Lung (tissue), 12 donors: ENCODE measurements around the gene NACAD. TPM values are rescaled to one million over a fixed set of nuclear protein-coding genes. Genes with fewer than 3 reads are reported as not detected.
"Not testable (repeated sequence)": the region's sequence is repeated elsewhere in the genome, so short reads cannot be mapped to it uniquely, and the experiment has no call there.

Source experiments
- ATAC-seq: fragments of 200-7000 bp; cut with Tn5 transposase; one replicate; pipeline ENCODE4 v1.9.1; 2020; ENCODE audit warnings: moderate number of reproducible peaks; ENCODE audit not compliant: insufficient read depth, low FRiP score
- DNase-seq, 3 donors: peaks; one replicate each; pipeline ENCODE4 v3.0.0-alpha.2; 2013 to 2017
- H3K27ac ChIP-seq, 2 donors: one replicate each; pipeline ENCODE4 v1.5.1; 2013; ENCODE audit warnings: mild to moderate bottlenecking in 2 of 2, moderate library complexity in 2 of 2, control low read depth in 1 of 2, inconsistent platforms in 1 of 2, low read depth in 1 of 2, low read length in 1 of 2
- H3K27me3 ChIP-seq, 3 donors: one replicate each; pipeline ENCODE4 v1.5.1; 2013; ENCODE audit warnings: low read length in 2 of 3; ENCODE audit not compliant: control insufficient read depth in 3 of 3, insufficient read depth in 3 of 3
- H3K36me3 ChIP-seq, 4 donors: one replicate each; pipeline ENCODE4 v1.5.1; 2013; ENCODE audit warnings: low read length in 4 of 4, mild to moderate bottlenecking in 1 of 4, moderate library complexity in 1 of 4; ENCODE audit not compliant: control insufficient read depth in 4 of 4, insufficient read depth in 4 of 4
- H3K4me1 ChIP-seq, 5 donors: one replicate each; pipeline ENCODE4 v1.5.1; 2013; ENCODE audit warnings: low read length in 5 of 5, mild to moderate bottlenecking in 2 of 5, moderate library complexity in 1 of 5; ENCODE audit not compliant: control insufficient read depth in 5 of 5, insufficient read depth in 5 of 5
- H3K4me3 ChIP-seq: one replicate; pipeline ENCODE4 v1.5.1; 2013; ENCODE audit warnings: mild to moderate bottlenecking, control low read depth, moderate library complexity
- H3K9ac ChIP-seq, 2 donors: one replicate each; pipeline ENCODE4 v1.5.1; 2013; ENCODE audit warnings: low read length in 2 of 2, control low read depth in 1 of 2; ENCODE audit not compliant: insufficient read depth in 1 of 2
- H3K9me3 ChIP-seq, 4 donors: one replicate each; pipeline ENCODE4 v1.5.1; 2013; ENCODE audit warnings: low read length in 3 of 4, mild to moderate bottlenecking in 1 of 4, moderate library complexity in 1 of 4; ENCODE audit not compliant: control insufficient read depth in 4 of 4, insufficient read depth in 3 of 4
- CTCF ChIP-seq: IDR thresholded peaks from 2 replicates; pipeline ENCODE4 v1.5.1; 2012; ENCODE audit warnings: mild to moderate bottlenecking; ENCODE audit errors: control extremely low read depth, extremely low read depth
- WGBS, 2 donors: extraction: QIAGEN DNeasy Blood & Tissue Kit; methylation state at CpG; one replicate each; pipeline ENCODE4 v1.1.7; 2013; 5-methylcytosine and 5-hydroxymethylcytosine counted together
- polyA plus RNA-seq, 2 donors: library from polyadenylated mRNA; stranded (reverse); fragments of 200-250 nt; gene quantifications; one replicate each; pipeline ENCODE4 v1.2.1, GENCODE V29; 2013
- total RNA-seq, 2 donors: library from RNA; depleted of rRNA in 1 of 2; stranded (reverse); fragments of >200 nt in 1 of 2; gene quantifications; one replicate each; pipeline ENCODE4 v1.2.1, GENCODE V29; 2014 to 2021
- donor health status: control.
- donor health status: control.
- donor health status: Bipolar disorder and iron deficiency.
- donor health status: healthy.
- donor health status: DM: yes; HTN: yes; CAD: no.

Gene NACAD
- total and polyA plus RNA-seq, 4 donors = 0.85 to 3.7 (median 1.7) TPM

GRCh38 chr7:45116048-45116447 is 27.3 kb upstream of the NACAD start:
- WGBS, 2 donors = 75 to 79% methylated on average over 1 of the region's 1 CpG
- Histone ChIP-seq H3K36me3 (peaks cover 0 to 2% (median 0%) of the 10 kb centered on the region in 4 donors), H3K27me3 (no peaks in the 10 kb centered on the region), H3K4me1 (peaks cover 0 to 6% (median 0%) of the 10 kb centered on the region in 5 donors), H3K4me3 (no peak overlapping the region), H3K9me3 (no peaks in the 10 kb centered on the region), H3K9ac (no peak overlapping the region), H3K27ac (no peak overlapping the region)
- no peak for ATAC-seq
- no peak for DNase-seq
- TF ChIP-seq CTCF = no peak

- Histone ChIP-seq H3K4me3 (no peak overlapping the region), H3K4me1 (peaks cover 0 to 12% (median 4%) of the 10 kb centered on the region in 5 donors), H3K36me3 (peaks cover 0 to 2% (median 0%) of the 10 kb centered on the region in 4 donors), H3K9ac (no peak overlapping the region), H3K27ac (no peak overlapping the region), H3K27me3 (no peaks in the 10 kb centered on the region), H3K9me3 (no peaks in the 10 kb centered on the region)
- DNase-seq (no peak), ATAC-seq (no peak)
- no peak for TF ChIP-seq CTCF
These were observed 26.2 kb upstream of the NACAD start for GRCh38 chr7:45114926-45115325.

GRCh38 chr7:45114257-45114656 is 25.5 kb upstream of the NACAD start:
- ATAC-seq, H3K27ac ChIP-seq, DNase-seq, H3K9me3 ChIP-seq, H3K36me3 ChIP-seq, H3K4me3 ChIP-seq, H3K27me3 ChIP-seq, H3K9ac ChIP-seq: not testable (repeated sequence)
- 69 to 70% methylated on average over 1 of the region's 1 CpG for WGBS, 2 donors
- H3K4me1 ChIP-seq = peaks cover 0 to 12% (median 4%) of the 10 kb centered on the region in 5 donors

GRCh38 chr7:45112648-45113047 is 23.9 kb upstream of the NACAD start:
- DNase-seq (peak in 2 of 3 donors; percentile 10 to 11), ATAC-seq (no peak)
- no peak for TF ChIP-seq CTCF
- H3K4me3 ChIP-seq = no peak overlapping the region
- no peak overlapping the region for H3K9ac ChIP-seq
- peak overlapping the region in 1 of 2 donors; percentile 99 for H3K27ac ChIP-seq
- 89 to 95% methylated on average over 1 of the region's 1 CpG for WGBS, 2 donors
- H3K9me3 ChIP-seq = no peaks in the 10 kb centered on the region
- no peaks in the 10 kb centered on the region for H3K27me3 ChIP-seq
- H3K4me1 ChIP-seq = peaks cover 3 to 15% (median 5%) of the 10 kb centered on the region in 5 donors
- peaks cover 10 to 17% (median 12%) of the 10 kb centered on the region in 4 donors for H3K36me3 ChIP-seq
